ENCODE results near the gene ADGRV1. TPM values are rescaled to one million over a fixed set of nuclear protein-coding genes. Genes with fewer than 3 reads are reported as not detected.

ADGRV1 gene
- total and polyA plus RNA-seq, 2 donors (not counting 3 experiments of a cell fraction or from before 2014, with no cell fraction given) = 0.11 to 0.55 TPM

GRCh38 chr5:90529939-90530677, 28.5 kb upstream of the ADGRV1 start:
- Histone ChIP-seq H3K27me3 (ENCODE audit: control insufficient read depth in 2 of 2, insufficient read depth in 2 of 2, low read length in 2 of 2) (peaks cover 8 to 36% of the 10 kb centered on the region in 2 experiments), H3K9me1 (replicated peaks; ENCODE audit: control insufficient read depth, extremely low read depth, insufficient read depth, low read length) (no peaks in the 10 kb centered on the region), H3K36me3 (ENCODE audit: control insufficient read depth in 2 of 2, extremely low read depth in 1 of 2, insufficient read depth in 2 of 2, low read length in 2 of 2) (no peaks in the 10 kb centered on the region), H2AFZ (ENCODE audit: low read depth, low read length) (peak overlapping the region; percentile 68), H3K9me3 (replicated peaks; ENCODE audit: control insufficient read depth, insufficient read depth, low read length) (no peaks in the 10 kb centered on the region), H3K79me2 (ENCODE audit: control insufficient read depth, insufficient read depth, low read length) (peaks cover 37% of the 10 kb centered on the region), H3K9ac (replicated peaks; ENCODE audit: extremely low read depth, insufficient read depth, low read length) (peak overlapping the region; percentile 59), H3K4me1 (ENCODE audit: control insufficient read depth, extremely low read depth, insufficient read depth, low read length) (peaks cover 16% of the 10 kb centered on the region), H3K4me2 (ENCODE audit: insufficient read depth, low read length) (peak overlapping the region; percentile 79), H3K27ac (ENCODE audit: insufficient read depth, low read depth, low read length) (peak overlapping the region; percentile 23), H3K4me3 (replicated peaks in 1 of 3; ENCODE audit: insufficient read depth in 1 of 3, low read depth in 1 of 3, low read length in 3 of 3) (peak overlapping the region; percentile 17 to 88 (median 66)), H4K20me1 (replicated peaks; ENCODE audit: control insufficient read depth, extremely low read depth, insufficient read depth, low read length) (no peaks in the 10 kb centered on the region)
- ChIA-PET POLR2A (interaction anchor here (0.8 kb wide), 1 partner anchor 56 kb away, joined by 3 read pairs; the partner anchor contains the start of genes MBLAC2 and POLR3G), CTCF (interaction anchor here (0.6 to 3.8 kb wide), 8 partner anchors 11 to 120 kb away, joined by 3 to 75 read pairs (median 3); partner anchors contain the start of genes CETN3, MBLAC2 and POLR3G)
- intact Hi-C loops (cut with micrococcal nuclease) (loop anchor here (1.0 to 10.0 kb wide), 7 partner anchors 11 to 595 kb away; partner anchors contain the start of genes CETN3, MBLAC2 and POLR3G), dilution Hi-C loops (cut with MboI; ENCODE audit: extremely low pct_ligation_motif_present, low sequenced_read_pairs) (no loop called here)
- no peak for FAIRE-seq
- TF ChIP-seq FOS (IDR thresholded peaks at IDR 0.05; ENCODE audit: borderline replicate concordance, insufficient read depth, low read length) = peak; percentile 26
- TF ChIP-seq JUN (IDR thresholded peaks at IDR 0.05; ENCODE audit: borderline replicate concordance, insufficient read depth, insufficient read length, low read depth) = no peak
- TF ChIP-seq, protein P1, sequence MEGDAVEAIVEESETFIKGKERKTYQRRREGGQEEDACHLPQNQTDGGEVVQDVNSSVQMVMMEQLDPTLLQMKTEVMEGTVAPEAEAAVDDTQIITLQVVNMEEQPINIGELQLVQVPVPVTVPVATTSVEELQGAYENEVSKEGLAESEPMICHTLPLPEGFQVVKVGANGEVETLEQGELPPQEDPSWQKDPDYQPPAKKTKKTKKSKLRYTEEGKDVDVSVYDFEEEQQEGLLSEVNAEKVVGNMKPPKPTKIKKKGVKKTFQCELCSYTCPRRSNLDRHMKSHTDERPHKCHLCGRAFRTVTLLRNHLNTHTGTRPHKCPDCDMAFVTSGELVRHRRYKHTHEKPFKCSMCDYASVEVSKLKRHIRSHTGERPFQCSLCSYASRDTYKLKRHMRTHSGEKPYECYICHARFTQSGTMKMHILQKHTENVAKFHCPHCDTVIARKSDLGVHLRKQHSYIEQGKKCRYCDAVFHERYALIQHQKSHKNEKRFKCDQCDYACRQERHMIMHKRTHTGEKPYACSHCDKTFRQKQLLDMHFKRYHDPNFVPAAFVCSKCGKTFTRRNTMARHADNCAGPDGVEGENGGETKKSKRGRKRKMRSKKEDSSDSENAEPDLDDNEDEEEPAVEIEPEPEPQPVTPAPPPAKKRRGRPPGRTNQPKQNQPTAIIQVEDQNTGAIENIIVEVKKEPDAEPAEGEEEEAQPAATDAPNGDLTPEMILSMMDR (IDR thresholded peaks at IDR 0.05; ENCODE audit: extremely low read depth in 1 of 2, insufficient read depth in 1 of 2, low read depth in 1 of 2, low read length in 2 of 2) = peak; percentile 48 to 61
- TSS peak; percentile 88 for BruUV-seq (replicated peaks)
- DNase-seq (ENCODE audit: low read depth, low spot score) = peak; percentile 79
